GM12878 (cell line): ENCODE measurements around the gene KRT82.

Experiments
- GABPA ChIP-seq: IDR thresholded peaks from 2 replicates; pipeline ENCODE4 v1.6.1; 2014; ENCODE audit warnings: antibody characterized with exemption, low read depth, mild to moderate bottlenecking, inconsistent platforms
- POLR2A ChIP-seq: IDR thresholded peaks from 2 replicates; pipeline ENCODE4 v1.6.1; 2011; ENCODE audit warnings: low read depth, mild to moderate bottlenecking, low read length
- POLR2AphosphoS5 ChIP-seq: IDR thresholded peaks from 2 replicates; pipeline ENCODE4 v1.6.1; 2011; ENCODE audit warnings: mild to moderate bottlenecking, low read length, inconsistent platforms
- SP1 ChIP-seq: IDR thresholded peaks from one replicate; pipeline ENCODE4 v1.6.1; 2011; ENCODE audit warnings: low read depth, low read length
- SRF ChIP-seq, 2 experiments: IDR thresholded peaks; 2 replicates each; pipeline ENCODE4 v1.6.1; 2011; ENCODE audit warnings: low read depth in 2 of 2, low read length in 2 of 2, mild to moderate bottlenecking in 1 of 2, moderate library complexity in 1 of 2
- SUZ12 ChIP-seq: fragments of 200-600 bp; sonication (generic); IDR thresholded peaks from one replicate; pipeline ENCODE4 v1.6.1; 2018; ENCODE audit warnings: antibody characterized with exemption, mild to moderate bottlenecking; ENCODE audit not compliant: unreplicated experiment
- ZNF207 ChIP-seq: fragments of 450-650 bp; IDR thresholded peaks from 2 replicates; pipeline ENCODE4 v1.6.1; 2014; ENCODE audit warnings: antibody characterized with exemption, mild to moderate bottlenecking, borderline replicate concordance
- ZNF24 ChIP-seq: fragments of 450-650 bp; IDR thresholded peaks from 2 replicates; pipeline ENCODE4 v1.6.1; 2017; ENCODE audit warnings: antibody characterized with exemption, mild to moderate bottlenecking
- TF ChIP-seq, protein P1 (sequence below), 3 experiments: IDR thresholded peaks in 2 of 3; conservative IDR thresholded peaks in 1 of 3; 2 replicates each; pipeline ENCODE4 v1.5.1; 2011; ENCODE audit warnings: low read depth in 3 of 3, low read length in 3 of 3, mild to moderate bottlenecking in 3 of 3, control low read depth in 2 of 3, moderate library complexity in 2 of 3, inconsistent platforms in 1 of 3, mixed read lengths in 1 of 3; ENCODE audit not compliant: control insufficient read depth in 2 of 3, insufficient read depth in 1 of 3; ENCODE audit errors: extremely low read depth in 1 of 3

DNA sequence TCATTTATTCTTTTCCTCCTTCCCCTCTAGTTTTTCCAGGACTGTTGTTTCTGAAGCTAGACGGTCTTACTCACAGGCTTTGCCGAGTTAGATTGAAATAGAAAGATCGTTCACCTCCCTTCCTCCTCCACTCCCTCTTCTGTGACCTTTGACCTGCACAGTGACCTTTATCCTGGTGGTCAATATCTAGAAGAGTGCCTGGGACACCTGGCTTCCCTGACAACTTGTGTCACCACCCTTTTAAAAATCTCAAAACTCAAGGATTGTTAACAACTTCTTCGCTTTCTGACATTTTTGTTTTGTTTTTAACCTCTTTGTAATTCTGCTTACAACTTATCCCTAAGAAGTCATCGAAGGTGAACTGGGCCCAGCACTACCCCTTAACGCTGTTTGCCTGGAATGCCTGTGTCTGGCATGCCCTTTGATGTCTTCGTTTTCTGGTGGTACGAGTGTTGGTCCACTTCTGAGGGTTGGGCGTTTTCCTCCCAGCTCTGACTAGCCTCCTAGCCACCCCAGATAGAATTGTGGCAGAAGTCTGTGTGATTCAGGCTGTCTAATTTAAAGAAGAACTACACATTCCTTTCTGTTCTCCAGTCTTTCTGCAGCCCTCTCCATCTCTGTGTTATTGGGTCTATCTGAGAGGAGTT lies 30.8 kb upstream of the KRT82 start:
- TF ChIP-seq, protein P1, sequence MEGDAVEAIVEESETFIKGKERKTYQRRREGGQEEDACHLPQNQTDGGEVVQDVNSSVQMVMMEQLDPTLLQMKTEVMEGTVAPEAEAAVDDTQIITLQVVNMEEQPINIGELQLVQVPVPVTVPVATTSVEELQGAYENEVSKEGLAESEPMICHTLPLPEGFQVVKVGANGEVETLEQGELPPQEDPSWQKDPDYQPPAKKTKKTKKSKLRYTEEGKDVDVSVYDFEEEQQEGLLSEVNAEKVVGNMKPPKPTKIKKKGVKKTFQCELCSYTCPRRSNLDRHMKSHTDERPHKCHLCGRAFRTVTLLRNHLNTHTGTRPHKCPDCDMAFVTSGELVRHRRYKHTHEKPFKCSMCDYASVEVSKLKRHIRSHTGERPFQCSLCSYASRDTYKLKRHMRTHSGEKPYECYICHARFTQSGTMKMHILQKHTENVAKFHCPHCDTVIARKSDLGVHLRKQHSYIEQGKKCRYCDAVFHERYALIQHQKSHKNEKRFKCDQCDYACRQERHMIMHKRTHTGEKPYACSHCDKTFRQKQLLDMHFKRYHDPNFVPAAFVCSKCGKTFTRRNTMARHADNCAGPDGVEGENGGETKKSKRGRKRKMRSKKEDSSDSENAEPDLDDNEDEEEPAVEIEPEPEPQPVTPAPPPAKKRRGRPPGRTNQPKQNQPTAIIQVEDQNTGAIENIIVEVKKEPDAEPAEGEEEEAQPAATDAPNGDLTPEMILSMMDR (IDR thresholded peaks at IDR 0.05 in 2 of 3, conservative IDR thresholded peaks at IDR 0.05 in 1 of 3; ENCODE audit: control insufficient read depth in 2 of 3, extremely low read depth in 1 of 3, insufficient read depth in 1 of 3, low read depth in 3 of 3, low read length in 3 of 3): no peak
- no peak for TF ChIP-seq POLR2AphosphoS5
- no peak for TF ChIP-seq ZNF207
- no peak for TF ChIP-seq POLR2A
- no peak for TF ChIP-seq SUZ12
- TF ChIP-seq GABPA: no peak
- TF ChIP-seq SP1: no peak
- TF ChIP-seq ZNF24: no peak
- no peak for TF ChIP-seq SRF (IDR thresholded peaks at IDR 0.05; ENCODE audit: low read depth in 2 of 2, low read length in 2 of 2)
